ENCODE data around the gene AMPH.

Gene AMPH

DNA sequence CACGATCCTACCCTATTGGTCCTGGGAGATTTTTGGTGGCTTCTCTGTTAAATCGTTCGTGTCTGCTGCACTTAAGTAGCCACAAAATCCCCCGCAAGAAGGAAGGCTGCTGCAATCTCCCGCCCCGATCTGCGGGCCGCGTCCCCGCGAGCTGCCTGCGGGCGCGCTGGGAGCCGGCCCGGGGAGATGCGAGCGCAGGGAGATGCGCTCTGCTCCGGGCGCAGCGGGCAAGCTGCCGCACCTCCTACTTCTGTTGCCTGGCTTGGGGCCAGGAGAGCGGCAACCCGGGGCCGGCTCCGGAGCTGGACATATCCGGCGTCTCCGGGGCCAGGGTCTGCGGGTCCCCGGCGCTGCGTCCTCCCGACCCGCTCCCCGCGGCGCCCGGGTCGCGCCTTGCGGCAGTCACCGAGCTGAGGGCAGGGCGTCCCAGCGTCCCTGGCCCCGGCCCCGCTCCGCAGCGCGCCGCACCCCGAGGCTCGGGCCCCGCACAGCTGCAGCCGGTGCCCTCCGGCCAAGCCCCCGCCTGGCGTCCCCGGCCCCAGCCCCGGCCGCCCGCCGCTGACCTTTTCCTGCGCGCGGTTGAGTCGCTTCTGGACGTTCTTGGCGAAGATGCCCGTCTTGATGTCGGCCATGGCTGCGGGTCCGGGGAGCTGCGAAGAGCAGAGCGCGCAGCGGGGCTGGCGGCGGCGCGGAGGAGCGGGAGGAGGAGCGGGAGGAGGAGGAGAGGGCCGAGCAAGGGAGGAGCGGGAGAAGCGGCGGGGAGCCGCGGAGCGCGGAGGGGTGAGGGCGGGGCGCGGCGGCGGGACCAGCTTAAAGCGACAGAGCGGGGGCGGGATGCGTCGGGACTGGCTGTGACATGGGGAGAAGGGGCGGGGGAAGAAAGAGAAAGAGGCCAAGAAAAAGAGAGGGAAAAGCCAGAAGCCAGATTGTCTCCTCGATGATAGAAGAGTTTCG lies at the start of gene AMPH:
Gene AMPH (minus strand): TSS at position 654 of the 954 bp plus-strand sequence. CDS start 22 bp downstream, at position 632.
- TF ChIP-seq, protein P1, sequence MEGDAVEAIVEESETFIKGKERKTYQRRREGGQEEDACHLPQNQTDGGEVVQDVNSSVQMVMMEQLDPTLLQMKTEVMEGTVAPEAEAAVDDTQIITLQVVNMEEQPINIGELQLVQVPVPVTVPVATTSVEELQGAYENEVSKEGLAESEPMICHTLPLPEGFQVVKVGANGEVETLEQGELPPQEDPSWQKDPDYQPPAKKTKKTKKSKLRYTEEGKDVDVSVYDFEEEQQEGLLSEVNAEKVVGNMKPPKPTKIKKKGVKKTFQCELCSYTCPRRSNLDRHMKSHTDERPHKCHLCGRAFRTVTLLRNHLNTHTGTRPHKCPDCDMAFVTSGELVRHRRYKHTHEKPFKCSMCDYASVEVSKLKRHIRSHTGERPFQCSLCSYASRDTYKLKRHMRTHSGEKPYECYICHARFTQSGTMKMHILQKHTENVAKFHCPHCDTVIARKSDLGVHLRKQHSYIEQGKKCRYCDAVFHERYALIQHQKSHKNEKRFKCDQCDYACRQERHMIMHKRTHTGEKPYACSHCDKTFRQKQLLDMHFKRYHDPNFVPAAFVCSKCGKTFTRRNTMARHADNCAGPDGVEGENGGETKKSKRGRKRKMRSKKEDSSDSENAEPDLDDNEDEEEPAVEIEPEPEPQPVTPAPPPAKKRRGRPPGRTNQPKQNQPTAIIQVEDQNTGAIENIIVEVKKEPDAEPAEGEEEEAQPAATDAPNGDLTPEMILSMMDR (IDR thresholded peaks at IDR 0.05; ENCODE audit: low read depth, low read length), result no peak
- no peak for TF ChIP-seq EZH2phosphoT487 (IDR thresholded peaks at IDR 0.05; ENCODE audit: low read depth)
- Histone ChIP-seq H3K36me3 (replicated peaks; ENCODE audit: low read depth, low read length) (no peaks in the 10 kb centered on the region), H3K27me3 (ENCODE audit: low read depth, low read length) (no peaks in the 10 kb centered on the region), H2AFZ (ENCODE audit: low read depth, low read length) (no peak within 1 kb of the TSS), H4K20me1 (ENCODE audit: insufficient read depth, low read length) (no peaks in the 10 kb centered on the region), H3K27ac (ENCODE audit: low read length) (no peak within 1 kb of the TSS), H3K4me3 (ENCODE audit: low read length) (no peak within 1 kb of the TSS), H3K79me2 (ENCODE audit: low read length) (no peaks in the 10 kb centered on the region), H3K9ac (ENCODE audit: low read length) (no peak within 1 kb of the TSS), H3K9me3 (ENCODE audit: insufficient read depth, low read length) (no peaks in the 10 kb centered on the region), H3K4me1 (ENCODE audit: low read length) (no peaks in the 10 kb centered on the region), H3K4me2 (ENCODE audit: low read length) (no peak within 1 kb of the TSS)

GRCh38 chr7:38679419-38679818 lies 48.2 kb upstream of the AMPH start:
- Histone ChIP-seq H3K9me3 (ENCODE audit: insufficient read depth, low read length) (no peaks in the 10 kb centered on the region), H3K36me3 (replicated peaks; ENCODE audit: low read depth, low read length) (no peaks in the 10 kb centered on the region), H3K4me3 (ENCODE audit: low read length) (no peak overlapping the region), H2AFZ (ENCODE audit: low read depth, low read length) (no peak overlapping the region), H3K27me3 (ENCODE audit: low read depth, low read length) (no peaks in the 10 kb centered on the region), H3K79me2 (ENCODE audit: low read length) (no peaks in the 10 kb centered on the region), H3K27ac (ENCODE audit: low read length) (no peak overlapping the region), H3K9ac (ENCODE audit: low read length) (no peak overlapping the region), H4K20me1 (ENCODE audit: insufficient read depth, low read length) (no peaks in the 10 kb centered on the region), H3K4me1 (ENCODE audit: low read length) (peaks cover 25% of the 10 kb centered on the region), H3K4me2 (ENCODE audit: low read length) (peak overlapping the region; percentile 33)
- TF ChIP-seq, protein P1 (IDR thresholded peaks at IDR 0.05; ENCODE audit: low read depth, low read length), result no peak
- no peak for TF ChIP-seq EZH2phosphoT487 (IDR thresholded peaks at IDR 0.05; ENCODE audit: low read depth)

DNA sequence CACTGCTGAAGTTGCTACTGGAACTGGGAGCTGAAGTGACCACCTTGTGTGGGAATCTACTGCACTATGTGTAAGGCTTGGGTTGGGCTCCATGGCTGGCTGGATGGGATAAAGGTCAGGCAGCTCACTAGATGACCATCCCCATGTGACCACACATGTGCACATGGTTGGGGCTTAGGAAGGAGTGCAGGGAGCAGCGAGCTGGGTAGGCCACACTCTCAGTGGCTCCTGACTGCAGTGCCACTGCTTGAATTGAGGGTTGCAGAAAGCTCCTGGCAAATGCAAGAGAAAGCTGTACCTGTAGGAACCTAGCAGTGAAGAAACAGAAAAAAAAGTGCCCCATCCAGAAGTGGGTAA lies 47.5 kb upstream of the AMPH start:
- no peak overlapping the region for H3K9ac ChIP-seq (ENCODE audit: low read length)
- no peaks in the 10 kb centered on the region for H3K79me2 ChIP-seq (ENCODE audit: low read length)
- no peaks in the 10 kb centered on the region for H3K27me3 ChIP-seq (ENCODE audit: low read depth, low read length)
- no peak for TF ChIP-seq EZH2phosphoT487 (IDR thresholded peaks at IDR 0.05; ENCODE audit: low read depth)
- TF ChIP-seq, protein P1 (IDR thresholded peaks at IDR 0.05; ENCODE audit: low read depth, low read length), result no peak
- H3K4me3 ChIP-seq (ENCODE audit: low read length), result no peak overlapping the region
- no peak overlapping the region for H3K27ac ChIP-seq (ENCODE audit: low read length)
- no peaks in the 10 kb centered on the region for H4K20me1 ChIP-seq (ENCODE audit: insufficient read depth, low read length)
- peaks cover 32% of the 10 kb centered on the region for H3K4me1 ChIP-seq (ENCODE audit: low read length)
- H3K4me2 ChIP-seq (ENCODE audit: low read length), result no peak overlapping the region
- H3K36me3 ChIP-seq (replicated peaks; ENCODE audit: low read depth, low read length), result no peaks in the 10 kb centered on the region
- H2AFZ ChIP-seq (ENCODE audit: low read depth, low read length), result no peak overlapping the region
- no peaks in the 10 kb centered on the region for H3K9me3 ChIP-seq (ENCODE audit: insufficient read depth, low read length)

- Histone ChIP-seq H3K9ac (ENCODE audit: low read length) (no peak overlapping the region), H2AFZ (ENCODE audit: low read depth, low read length) (no peak overlapping the region), H3K9me3 (ENCODE audit: insufficient read depth, low read length) (no peaks in the 10 kb centered on the region), H4K20me1 (ENCODE audit: insufficient read depth, low read length) (no peaks in the 10 kb centered on the region), H3K4me1 (ENCODE audit: low read length) (peaks cover 35% of the 10 kb centered on the region), H3K4me3 (ENCODE audit: low read length) (no peak overlapping the region), H3K79me2 (ENCODE audit: low read length) (no peaks in the 10 kb centered on the region), H3K27ac (ENCODE audit: low read length) (no peak overlapping the region), H3K27me3 (ENCODE audit: low read depth, low read length) (no peaks in the 10 kb centered on the region), H3K4me2 (ENCODE audit: low read length) (no peak overlapping the region), H3K36me3 (replicated peaks; ENCODE audit: low read depth, low read length) (no peaks in the 10 kb centered on the region)
- TF ChIP-seq, protein P1 (IDR thresholded peaks at IDR 0.05; ENCODE audit: low read depth, low read length), result no peak
- TF ChIP-seq EZH2phosphoT487 (IDR thresholded peaks at IDR 0.05; ENCODE audit: low read depth), result no peak
Measured at GRCh38 chr7:38677981-38678697, 47.0 kb upstream of the AMPH start.
